HepG2 (cell line): ENCODE data around the gene DHX32. TPM values are rescaled to one million over a fixed set of nuclear protein-coding genes. Genes with fewer than 3 reads are reported as not detected.

Source experiments
- BHLHE40 ChIP-seq: IDR thresholded peaks from 2 replicates; pipeline ENCODE4 v1.6.1; 2011; ENCODE audit warnings: low read length, improper control_type of control experiment
- XRCC5 ChIP-seq: fragments of 200-400 bp; formaldehyde crosslinking; optimal IDR thresholded peaks from 2 replicates; pipeline ENCODE3; 2017; ENCODE audit warnings: mild to moderate bottlenecking, low read length
- polyA plus RNA-seq, 8 experiments: library from polyadenylated mRNA; depleted of rRNA in 3 of 8; stranded (reverse) in 7 of 8; unstranded in 1 of 8; fragments of >200 nt; fragmentation: Illumina TruSeq in 4 of 8; extraction: Trizol in 4 of 8; gene quantifications; 2 replicates each; pipeline versions ENCODE4 v1.2.1 to v1.2.3, GENCODE V29; 2011 to 2016; ENCODE audit warnings: low read depth in 4 of 8, missing spikeins in 1 of 8, mixed read lengths in 1 of 8; ENCODE audit not compliant: insufficient read depth in 1 of 8
- total RNA-seq, 5 experiments: library from RNA; depleted of rRNA; stranded (reverse); fragments of >200 nt; fragmentation: Illumina TruSeq; extraction: Trizol; gene quantifications; 2 replicates each; pipeline ENCODE4 v1.2.3, GENCODE V29; 2016; ENCODE audit warnings: low read depth in 1 of 5
- TF ChIP-seq, protein P1 (sequence below): sonication (generic); formaldehyde crosslinking; IDR thresholded peaks from 2 replicates; pipeline ENCODE4 v1.4.0; 2020; ENCODE audit warnings: missing genetic modification reagents
- TF ChIP-seq, protein P2 (sequence below): sonication (generic); formaldehyde crosslinking; IDR thresholded peaks from 2 replicates; pipeline ENCODE4 v1.5.0; 2020; ENCODE audit warnings: mild to moderate bottlenecking, missing genetic modification reagents, borderline replicate concordance
- TF ChIP-seq, protein P3 (sequence below): sonication (generic); formaldehyde crosslinking; IDR thresholded peaks from 2 replicates; pipeline ENCODE4 v1.4.0; 2020; ENCODE audit warnings: low read depth, missing genetic modification reagents
- TF ChIP-seq, protein P4 (sequence below): sonication (generic); formaldehyde crosslinking; IDR thresholded peaks from 2 replicates; pipeline ENCODE4 v1.4.0; 2020; ENCODE audit warnings: missing genetic modification reagents
- TF ChIP-seq, protein P5 (sequence below): sonication (generic); formaldehyde crosslinking; IDR thresholded peaks from 2 replicates; pipeline ENCODE4 v1.5.1; 2020; ENCODE audit warnings: mild to moderate bottlenecking, missing genetic modification reagents, borderline replicate concordance

The DHX32 gene
- total and polyA plus RNA-seq, 2 of the 13 experiments (the other 11 are each of a cell fraction or from before 2014, with no cell fraction given) = 15.5 to 16.5 TPM

DNA sequence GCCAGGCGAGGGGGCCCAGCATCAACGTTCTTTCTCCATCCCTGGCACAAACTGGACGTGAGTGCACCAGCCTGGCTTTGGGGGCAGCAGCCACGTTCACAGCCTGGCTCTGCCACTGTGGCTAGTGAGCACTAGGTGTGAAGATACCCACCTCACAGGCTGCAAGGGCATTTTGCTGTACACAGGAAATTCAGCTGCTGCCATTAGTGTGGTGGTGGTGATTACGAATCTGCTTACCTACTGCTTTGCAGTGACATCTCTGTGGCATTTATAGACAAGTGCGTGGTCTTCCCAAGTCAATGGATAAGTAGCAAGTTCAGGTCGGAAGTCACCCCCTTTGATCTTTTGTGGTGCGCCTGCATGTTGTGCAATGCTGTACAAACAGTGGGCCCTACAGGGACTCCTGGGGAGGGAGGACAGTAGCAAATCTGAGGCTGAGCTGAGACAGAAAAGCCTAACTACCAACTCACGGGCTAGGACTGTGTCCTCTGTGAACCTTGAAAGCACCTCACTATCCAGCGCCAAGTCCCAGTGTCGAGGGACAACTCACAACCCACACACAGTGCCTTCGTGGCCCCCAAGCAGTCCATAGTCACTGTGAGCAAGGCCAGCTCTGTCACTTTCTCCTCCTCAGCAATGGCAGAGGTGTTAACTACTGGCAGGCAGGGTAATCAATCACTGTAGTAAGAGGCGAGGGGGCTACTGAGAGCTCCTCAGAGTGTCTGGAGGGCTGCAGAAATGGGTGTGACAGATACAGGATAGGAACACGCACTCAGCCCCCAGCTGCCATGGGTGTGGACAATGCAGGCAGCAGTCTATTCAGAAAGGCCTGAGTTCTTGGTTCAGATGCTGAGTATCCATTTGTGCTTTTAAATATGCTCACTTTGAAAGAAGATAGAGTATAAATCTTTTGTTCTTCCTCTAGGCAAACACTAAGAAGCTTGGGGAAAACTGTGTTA, 88.5 kb downstream of the DHX32 start (continued):
- TF ChIP-seq, protein P1, sequence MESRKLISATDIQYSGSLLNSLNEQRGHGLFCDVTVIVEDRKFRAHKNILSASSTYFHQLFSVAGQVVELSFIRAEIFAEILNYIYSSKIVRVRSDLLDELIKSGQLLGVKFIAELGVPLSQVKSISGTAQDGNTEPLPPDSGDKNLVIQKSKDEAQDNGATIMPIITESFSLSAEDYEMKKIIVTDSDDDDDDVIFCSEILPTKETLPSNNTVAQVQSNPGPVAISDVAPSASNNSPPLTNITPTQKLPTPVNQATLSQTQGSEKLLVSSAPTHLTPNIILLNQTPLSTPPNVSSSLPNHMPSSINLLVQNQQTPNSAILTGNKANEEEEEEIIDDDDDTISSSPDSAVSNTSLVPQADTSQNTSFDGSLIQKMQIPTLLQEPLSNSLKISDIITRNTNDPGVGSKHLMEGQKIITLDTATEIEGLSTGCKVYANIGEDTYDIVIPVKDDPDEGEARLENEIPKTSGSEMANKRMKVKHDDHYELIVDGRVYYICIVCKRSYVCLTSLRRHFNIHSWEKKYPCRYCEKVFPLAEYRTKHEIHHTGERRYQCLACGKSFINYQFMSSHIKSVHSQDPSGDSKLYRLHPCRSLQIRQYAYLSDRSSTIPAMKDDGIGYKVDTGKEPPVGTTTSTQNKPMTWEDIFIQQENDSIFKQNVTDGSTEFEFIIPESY (CRISPR knock-in tag) = peak; percentile 76; the same call in 1 of the 2 replicates
- TF ChIP-seq XRCC5 (peak; percentile 99), BHLHE40 (no peak)
- TF ChIP-seq, protein P2, sequence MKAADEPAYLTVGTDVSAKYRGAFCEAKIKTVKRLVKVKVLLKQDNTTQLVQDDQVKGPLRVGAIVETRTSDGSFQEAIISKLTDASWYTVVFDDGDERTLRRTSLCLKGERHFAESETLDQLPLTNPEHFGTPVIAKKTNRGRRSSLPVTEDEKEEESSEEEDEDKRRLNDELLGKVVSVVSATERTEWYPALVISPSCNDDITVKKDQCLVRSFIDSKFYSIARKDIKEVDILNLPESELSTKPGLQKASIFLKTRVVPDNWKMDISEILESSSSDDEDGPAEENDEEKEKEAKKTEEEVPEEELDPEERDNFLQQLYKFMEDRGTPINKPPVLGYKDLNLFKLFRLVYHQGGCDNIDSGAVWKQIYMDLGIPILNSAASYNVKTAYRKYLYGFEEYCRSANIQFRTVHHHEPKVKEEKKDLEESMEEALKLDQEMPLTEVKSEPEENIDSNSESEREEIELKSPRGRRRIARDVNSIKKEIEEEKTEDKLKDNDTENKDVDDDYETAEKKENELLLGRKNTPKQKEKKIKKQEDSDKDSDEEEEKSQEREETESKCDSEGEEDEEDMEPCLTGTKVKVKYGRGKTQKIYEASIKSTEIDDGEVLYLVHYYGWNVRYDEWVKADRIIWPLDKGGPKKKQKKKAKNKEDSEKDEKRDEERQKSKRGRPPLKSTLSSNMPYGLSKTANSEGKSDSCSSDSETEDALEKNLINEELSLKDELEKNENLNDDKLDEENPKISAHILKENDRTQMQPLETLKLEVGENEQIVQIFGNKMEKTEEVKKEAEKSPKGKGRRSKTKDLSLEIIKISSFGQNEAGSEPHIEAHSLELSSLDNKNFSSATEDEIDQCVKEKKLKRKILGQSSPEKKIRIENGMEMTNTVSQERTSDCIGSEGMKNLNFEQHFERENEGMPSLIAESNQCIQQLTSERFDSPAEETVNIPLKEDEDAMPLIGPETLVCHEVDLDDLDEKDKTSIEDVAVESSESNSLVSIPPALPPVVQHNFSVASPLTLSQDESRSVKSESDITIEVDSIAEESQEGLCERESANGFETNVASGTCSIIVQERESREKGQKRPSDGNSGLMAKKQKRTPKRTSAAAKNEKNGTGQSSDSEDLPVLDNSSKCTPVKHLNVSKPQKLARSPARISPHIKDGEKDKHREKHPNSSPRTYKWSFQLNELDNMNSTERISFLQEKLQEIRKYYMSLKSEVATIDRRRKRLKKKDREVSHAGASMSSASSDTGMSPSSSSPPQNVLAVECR (CRISPR knock-in tag) = peak; percentile 76; the same call in 1 of the 2 replicates
- TF ChIP-seq, protein P3, sequence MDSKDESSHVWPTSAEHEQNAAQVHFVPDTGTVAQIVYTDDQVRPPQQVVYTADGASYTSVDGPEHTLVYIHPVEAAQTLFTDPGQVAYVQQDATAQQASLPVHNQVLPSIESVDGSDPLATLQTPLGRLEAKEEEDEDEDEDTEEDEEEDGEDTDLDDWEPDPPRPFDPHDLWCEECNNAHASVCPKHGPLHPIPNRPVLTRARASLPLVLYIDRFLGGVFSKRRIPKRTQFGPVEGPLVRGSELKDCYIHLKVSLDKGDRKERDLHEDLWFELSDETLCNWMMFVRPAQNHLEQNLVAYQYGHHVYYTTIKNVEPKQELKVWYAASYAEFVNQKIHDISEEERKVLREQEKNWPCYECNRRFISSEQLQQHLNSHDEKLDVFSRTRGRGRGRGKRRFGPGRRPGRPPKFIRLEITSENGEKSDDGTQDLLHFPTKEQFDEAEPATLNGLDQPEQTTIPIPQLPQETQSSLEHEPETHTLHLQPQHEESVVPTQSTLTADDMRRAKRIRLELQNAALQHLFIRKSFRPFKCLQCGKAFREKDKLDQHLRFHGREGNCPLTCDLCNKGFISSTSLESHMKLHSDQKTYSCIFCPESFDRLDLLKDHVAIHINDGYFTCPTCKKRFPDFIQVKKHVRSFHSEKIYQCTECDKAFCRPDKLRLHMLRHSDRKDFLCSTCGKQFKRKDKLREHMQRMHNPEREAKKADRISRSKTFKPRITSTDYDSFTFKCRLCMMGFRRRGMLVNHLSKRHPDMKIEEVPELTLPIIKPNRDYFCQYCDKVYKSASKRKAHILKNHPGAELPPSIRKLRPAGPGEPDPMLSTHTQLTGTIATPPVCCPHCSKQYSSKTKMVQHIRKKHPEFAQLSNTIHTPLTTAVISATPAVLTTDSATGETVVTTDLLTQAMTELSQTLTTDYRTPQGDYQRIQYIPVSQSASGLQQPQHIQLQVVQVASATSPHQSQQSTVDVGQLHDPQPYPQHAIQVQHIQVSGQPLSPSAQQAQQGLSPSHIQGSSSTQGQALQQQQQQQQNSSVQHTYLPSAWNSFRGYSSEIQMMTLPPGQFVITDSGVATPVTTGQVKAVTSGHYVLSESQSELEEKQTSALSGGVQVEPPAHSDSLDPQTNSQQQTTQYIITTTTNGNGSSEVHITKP (CRISPR knock-in tag) = peak; percentile 90
- TF ChIP-seq, protein P4, sequence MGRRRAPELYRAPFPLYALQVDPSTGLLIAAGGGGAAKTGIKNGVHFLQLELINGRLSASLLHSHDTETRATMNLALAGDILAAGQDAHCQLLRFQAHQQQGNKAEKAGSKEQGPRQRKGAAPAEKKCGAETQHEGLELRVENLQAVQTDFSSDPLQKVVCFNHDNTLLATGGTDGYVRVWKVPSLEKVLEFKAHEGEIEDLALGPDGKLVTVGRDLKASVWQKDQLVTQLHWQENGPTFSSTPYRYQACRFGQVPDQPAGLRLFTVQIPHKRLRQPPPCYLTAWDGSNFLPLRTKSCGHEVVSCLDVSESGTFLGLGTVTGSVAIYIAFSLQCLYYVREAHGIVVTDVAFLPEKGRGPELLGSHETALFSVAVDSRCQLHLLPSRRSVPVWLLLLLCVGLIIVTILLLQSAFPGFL (CRISPR knock-in tag) = no peak
- TF ChIP-seq, protein P5, sequence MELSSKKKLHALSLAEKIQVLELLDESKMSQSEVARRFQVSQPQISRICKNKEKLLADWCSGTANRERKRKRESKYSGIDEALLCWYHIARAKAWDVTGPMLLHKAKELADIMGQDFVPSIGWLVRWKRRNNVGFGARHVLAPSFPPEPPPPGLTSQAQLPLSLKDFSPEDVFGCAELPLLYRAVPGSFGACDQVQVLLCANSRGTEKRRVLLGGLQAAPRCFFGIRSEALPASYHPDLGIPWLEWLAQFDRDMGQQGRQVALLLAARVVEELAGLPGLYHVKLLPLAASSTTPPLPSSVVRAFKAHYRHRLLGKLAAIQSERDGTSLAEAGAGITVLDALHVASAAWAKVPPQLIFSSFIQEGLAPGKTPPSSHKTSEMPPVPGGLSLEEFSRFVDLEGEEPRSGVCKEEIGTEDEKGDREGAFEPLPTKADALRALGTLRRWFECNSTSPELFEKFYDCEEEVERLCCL (CRISPR knock-in tag) = no peak
